HG02870 (cell line): Measurements from ENCODE around the gene LIX1.
A peak's percentile ranks its signal among the peaks of the same experiment; 100 is the strongest.
"Not testable (repeated sequence)": the region's sequence is repeated elsewhere in the genome, so short reads cannot be mapped to it uniquely, and the experiment has no call there.

Source experiments
- ATAC-seq: cut with Tn5 transposase; IDR thresholded peaks from one replicate; pipeline ENCODE4 v1.9.1; 2021; ENCODE audit warnings: mild to moderate bottlenecking, moderate library complexity; ENCODE audit not compliant: unreplicated experiment

The LIX1 gene

GRCh38 chr5:97142521-97143254 lies at the start of gene LIX1:
TSS of gene LIX1 (minus strand) at chr5:97142611. CDS start at chr5:97142576, 35 bp downstream.
- peak; percentile 90 for ATAC-seq

DNA sequence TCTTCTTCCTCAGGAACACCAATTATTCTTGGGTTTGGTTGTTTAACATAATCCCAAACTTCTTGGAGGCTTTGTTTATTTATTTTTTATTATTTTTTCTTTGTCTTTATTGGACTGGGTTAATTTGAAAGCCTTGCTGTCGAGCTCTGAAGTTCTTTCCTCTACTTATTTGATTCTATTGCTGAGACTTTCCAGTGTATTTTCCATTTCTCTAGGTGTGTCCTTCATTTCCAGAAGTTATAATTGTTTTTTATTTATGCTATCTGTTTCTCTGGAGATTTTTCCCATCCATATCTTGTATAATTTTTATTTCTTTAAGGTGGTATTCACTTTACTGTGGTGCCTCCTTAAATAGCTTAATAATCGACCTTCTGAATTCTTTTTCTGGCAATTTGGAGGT lies 49.5 kb upstream of the LIX1 start:
- no peak for ATAC-seq

DNA sequence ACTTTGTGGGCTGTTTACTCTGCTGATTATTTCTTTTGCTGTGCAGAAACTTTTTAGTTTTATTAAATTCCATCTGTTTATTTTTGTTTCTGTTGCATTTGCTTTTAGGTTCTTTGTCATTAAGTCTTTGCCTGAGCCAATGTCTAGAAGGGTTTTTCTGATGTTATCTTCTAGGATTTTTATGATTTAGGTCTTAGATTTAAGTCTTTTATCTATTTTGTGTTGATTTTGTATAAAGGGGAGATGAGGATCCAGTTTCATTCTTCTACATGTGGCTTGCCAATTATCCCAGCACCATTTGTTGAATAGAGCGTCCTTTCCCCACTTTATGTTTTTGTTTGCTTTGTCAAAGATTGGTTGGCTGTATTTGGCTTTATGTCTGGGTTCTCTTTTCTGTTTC lies 47.1 kb upstream of the LIX1 start:
- ATAC-seq = not testable (repeated sequence)

DNA sequence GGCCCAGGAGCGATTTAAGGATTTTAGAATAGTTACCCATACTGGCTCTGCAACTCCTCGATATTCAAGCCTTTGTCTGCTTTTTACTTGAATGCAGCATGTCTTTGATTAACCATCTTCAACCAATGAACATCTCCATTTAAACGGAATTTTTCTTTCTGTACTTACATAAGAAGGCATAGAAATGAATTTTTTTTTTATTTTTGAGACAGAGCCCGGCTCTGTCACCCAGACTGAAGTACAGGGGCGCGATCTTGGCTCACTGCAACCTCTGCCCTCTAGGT lies 41.5 kb upstream of the LIX1 start:
- ATAC-seq = no peak

- peak; percentile 88 for ATAC-seq
These were observed 40.9 kb upstream of the LIX1 start, which contains the start of gene RIOK2 for GRCh38 chr5:97183100-97183929. TSS of gene RIOK2 (minus strand) at chr5:97183247. CDS start at chr5:97183191, 56 bp downstream.

- no peak for ATAC-seq
These were observed 40.2 kb upstream of the LIX1 start for GRCh38 chr5:97182571-97183099.

GRCh38 chr5:97181856-97182545 lies 39.6 kb upstream of the LIX1 start:
- ATAC-seq = no peak

DNA sequence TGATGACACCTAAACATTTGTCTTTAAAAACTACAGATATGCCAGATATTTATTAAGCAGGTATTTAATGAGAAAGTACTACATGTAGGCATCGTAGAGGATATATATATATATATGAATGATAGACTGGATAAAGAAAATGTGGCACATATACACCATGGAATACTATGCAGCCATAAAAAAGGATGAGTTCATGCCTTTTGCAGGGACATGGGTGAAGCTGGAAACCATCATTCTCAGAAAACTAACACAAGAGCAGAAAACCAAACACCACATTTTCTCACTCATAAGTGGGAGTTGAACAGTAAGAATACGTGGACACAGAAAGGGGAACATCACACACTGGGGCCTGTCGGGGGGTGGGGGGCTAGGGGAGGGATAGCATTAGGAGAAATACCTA lies 37.0 kb upstream of the LIX1 start:
- ATAC-seq = not testable (repeated sequence)

GRCh38 chr5:97172227-97172626 lies 29.8 kb upstream of the LIX1 start:
- no peak for ATAC-seq

GRCh38 chr5:97171703-97172102 lies 29.3 kb upstream of the LIX1 start:
- no peak for ATAC-seq

DNA sequence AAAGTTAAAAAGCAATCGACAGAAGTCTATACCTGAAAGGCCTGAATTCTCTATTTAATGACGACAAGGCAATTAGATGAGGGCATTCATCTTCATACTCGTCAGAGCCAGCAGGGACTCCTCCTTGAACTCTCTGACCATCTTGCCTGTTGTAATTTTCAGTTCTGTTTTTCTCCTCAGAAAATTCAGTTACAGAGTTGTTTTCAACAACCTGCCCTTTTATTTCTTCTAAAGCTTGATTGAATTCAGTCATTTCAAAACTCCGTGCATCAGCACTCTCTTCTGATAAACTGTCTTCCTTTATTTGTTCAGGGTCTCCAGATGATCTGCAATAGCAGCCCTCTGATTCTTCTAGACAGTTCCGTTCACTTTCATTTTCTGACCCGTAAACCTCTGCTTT lies 25.0 kb upstream of the LIX1 start:
- ATAC-seq = peak; percentile 78

DNA sequence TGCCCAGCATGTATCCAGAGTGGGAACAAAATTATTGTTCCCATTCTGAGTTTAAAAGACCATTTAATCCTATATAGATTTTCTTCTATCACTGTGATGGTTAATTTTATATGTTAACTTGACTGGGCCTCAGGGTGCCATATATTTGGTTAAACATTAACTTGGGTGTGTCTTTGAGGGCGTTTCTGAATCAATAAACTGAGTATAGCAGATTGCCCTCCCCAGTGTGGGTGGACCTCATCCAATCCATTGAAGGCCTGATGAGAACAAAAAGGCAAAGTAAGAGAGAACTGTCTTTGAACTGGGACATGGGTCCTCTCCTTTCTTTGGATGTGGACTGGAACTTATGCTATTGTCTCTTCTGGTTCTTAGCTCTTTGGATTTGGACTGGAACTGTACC lies 23.3 kb upstream of the LIX1 start:
- no peak for ATAC-seq

- ATAC-seq = no peak
These were observed 22.4 kb upstream of the LIX1 start for GRCh38 chr5:97164846-97165245.

GRCh38 chr5:97163790-97164285 lies 21.4 kb upstream of the LIX1 start:
- ATAC-seq = no peak

GRCh38 chr5:97163360-97163764 lies 21.0 kb upstream of the LIX1 start:
- ATAC-seq = no peak

DNA sequence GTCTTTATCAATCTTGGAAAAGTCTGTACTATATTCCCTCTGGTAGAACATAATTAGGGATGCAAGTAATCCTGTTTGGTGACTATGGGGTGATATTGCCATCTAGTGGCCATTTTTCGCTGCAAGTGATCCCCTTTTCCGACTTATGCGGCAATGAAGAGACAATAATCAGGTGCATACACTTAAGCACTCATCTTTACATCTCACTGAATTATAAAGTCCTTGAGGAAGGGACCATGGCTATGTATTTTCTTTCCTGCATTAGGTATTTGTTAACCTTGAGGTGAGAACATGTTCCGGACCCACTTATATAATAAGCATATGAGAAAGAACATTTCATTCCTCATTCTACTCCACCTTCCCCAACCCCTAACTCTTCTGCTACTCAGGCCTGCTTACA lies 19.6 kb upstream of the LIX1 start:
- no peak for ATAC-seq

- ATAC-seq = no peak
These were observed 15.3 kb upstream of the LIX1 start for GRCh38 chr5:97157689-97158088.

DNA sequence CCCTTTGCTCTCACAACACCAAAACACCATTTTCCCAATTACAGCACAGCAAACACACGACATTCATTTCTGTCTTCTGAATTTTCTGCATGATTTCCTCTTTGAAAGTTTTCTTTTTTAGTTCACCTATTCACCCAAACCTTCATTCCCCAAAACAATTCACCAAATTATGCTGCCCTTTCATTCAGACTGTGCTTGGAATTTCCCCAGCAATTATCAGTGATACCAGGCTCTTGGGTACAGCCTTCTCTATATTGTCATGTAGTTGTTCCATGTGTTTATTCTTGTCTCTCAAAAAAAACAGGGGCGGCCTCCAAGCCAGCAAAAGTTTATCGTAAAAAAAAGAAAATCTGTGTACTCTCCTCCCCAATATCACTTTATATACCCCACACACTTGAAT lies 9.0 kb upstream of the LIX1 start:
- ATAC-seq = no peak

DNA sequence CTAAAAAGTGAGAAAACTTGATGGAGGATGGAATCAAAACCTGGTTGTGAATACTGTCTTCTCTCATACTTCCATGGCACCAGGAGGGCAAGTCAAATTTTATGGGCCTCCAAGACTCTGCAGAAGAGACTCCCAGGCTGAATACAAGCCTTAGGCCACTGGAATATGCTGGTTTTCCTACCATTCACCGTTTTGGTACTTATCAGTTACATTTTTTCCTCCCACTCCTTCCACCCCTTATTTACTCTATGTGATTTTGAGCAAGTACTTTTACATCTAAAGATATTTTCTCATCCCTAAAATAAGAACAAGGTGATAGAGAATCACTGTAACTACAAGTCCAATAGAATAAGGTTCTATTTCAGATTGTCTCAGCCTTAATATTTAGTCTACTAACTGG lies 8.0 kb upstream of the LIX1 start:
- no peak for ATAC-seq

DNA sequence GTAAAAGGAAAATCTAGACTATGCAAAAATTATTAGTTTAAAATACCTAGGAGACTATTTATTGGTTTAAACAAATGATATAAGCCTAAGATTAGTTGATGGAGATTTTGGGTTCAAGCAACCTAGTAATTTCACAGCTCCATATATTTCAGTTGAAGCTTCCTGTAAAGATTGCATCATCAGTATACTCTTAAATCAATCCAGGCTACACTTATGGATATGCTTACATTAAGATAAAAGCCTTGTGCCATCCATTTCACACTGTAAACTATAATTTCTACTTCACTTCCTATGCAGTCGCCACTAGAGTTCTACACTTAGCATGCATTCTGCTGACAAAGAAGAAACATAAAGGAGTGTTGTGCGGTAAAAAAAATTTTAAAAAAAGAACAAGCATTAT lies 7.3 kb upstream of the LIX1 start:
- no peak for ATAC-seq

DNA sequence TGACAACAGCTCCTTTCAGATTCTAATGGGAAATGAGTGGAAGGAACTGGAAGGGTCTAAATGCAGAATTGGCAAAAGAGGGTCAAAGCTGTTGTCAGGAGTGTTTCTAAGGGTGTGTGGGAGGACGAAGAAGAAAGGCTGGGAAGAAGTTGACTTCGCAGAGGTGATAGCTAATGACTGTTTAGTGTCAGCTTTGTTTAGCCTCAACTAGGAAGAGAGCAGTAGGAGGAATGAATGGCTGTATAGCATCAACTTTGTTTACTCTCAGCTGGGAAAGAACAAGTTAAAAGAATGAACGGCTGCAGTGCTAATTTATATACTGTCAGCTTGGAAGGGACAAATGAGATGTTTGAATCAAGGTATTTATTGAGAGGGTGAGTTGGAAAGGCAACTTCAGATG lies 5.9 kb upstream of the LIX1 start:
- no peak for ATAC-seq
